ENCODE measurements around the gene SLC15A3.

GRCh38 chr11:60993615-60994014, 41.6 kb upstream of the SLC15A3 start:
- no peak for TF ChIP-seq CTCF (IDR thresholded peaks at IDR 0.05; ENCODE audit: poor library complexity, severe bottlenecking)
- TF ChIP-seq EP300 (conservative IDR thresholded peaks at IDR 0.05; ENCODE audit: poor library complexity, severe bottlenecking): no peak
- TF ChIP-seq TAF1 (IDR thresholded peaks at IDR 0.05; ENCODE audit: low read depth): no peak
- TF ChIP-seq, protein P1, sequence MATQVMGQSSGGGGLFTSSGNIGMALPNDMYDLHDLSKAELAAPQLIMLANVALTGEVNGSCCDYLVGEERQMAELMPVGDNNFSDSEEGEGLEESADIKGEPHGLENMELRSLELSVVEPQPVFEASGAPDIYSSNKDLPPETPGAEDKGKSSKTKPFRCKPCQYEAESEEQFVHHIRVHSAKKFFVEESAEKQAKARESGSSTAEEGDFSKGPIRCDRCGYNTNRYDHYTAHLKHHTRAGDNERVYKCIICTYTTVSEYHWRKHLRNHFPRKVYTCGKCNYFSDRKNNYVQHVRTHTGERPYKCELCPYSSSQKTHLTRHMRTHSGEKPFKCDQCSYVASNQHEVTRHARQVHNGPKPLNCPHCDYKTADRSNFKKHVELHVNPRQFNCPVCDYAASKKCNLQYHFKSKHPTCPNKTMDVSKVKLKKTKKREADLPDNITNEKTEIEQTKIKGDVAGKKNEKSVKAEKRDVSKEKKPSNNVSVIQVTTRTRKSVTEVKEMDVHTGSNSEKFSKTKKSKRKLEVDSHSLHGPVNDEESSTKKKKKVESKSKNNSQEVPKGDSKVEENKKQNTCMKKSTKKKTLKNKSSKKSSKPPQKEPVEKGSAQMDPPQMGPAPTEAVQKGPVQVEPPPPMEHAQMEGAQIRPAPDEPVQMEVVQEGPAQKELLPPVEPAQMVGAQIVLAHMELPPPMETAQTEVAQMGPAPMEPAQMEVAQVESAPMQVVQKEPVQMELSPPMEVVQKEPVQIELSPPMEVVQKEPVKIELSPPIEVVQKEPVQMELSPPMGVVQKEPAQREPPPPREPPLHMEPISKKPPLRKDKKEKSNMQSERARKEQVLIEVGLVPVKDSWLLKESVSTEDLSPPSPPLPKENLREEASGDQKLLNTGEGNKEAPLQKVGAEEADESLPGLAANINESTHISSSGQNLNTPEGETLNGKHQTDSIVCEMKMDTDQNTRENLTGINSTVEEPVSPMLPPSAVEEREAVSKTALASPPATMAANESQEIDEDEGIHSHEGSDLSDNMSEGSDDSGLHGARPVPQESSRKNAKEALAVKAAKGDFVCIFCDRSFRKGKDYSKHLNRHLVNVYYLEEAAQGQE (IDR thresholded peaks at IDR 0.05; ENCODE audit: borderline replicate concordance): no peak
